SK-N-SH (cell line): Measurements from ENCODE around the gene SORBS2. TPM values are rescaled to one million over a fixed set of nuclear protein-coding genes. Genes with fewer than 3 reads are reported as not detected.

Experiments used
- CTCF ChIA-PET: fragments of 300-600, 350-600 bp; formaldehyde crosslinking; extraction: SDS; loops from one replicate; lab custom pipeline; 2021; lab: Yijun Ruan, JAX
- POLR2A ChIA-PET: fragments of 350-600 bp; sonication (Branson Sonifier 250); formaldehyde crosslinking; extraction: SDS; loops from one replicate; lab custom pipeline; 2020; ENCODE audit warnings: antibody characterized with exemption, inconsistent platforms; lab: Yijun Ruan, JAX
- DNase-seq: peaks from one replicate; pipeline ENCODE4 v3.0.0; 2012
- H2AFZ ChIP-seq: fragments of 200-600 bp; sonication (generic); 2 replicates; pipeline ENCODE4 v1.8.1; 2016; ENCODE audit warnings: antibody characterized with exemption, mild to moderate bottlenecking, low read depth
- H3F3A ChIP-seq: fragments of 200-600 bp; sonication (generic); replicated peaks from 2 replicates; pipeline ENCODE3; 2016; ENCODE audit warnings: antibody characterized with exemption, mild to moderate bottlenecking; ENCODE audit not compliant: insufficient read depth
- H3K27ac ChIP-seq, 2 experiments: fragments of 200-500 bp in 1 of 2; fragments of 200-600 bp in 1 of 2; sonication (Bioruptor generic) in 1 of 2; sonication (generic), shearing (Covaris generic) in 1 of 2; 2 replicates each; pipeline versions ENCODE4 v1.5.1 to v1.6.1; 2014 to 2016; ENCODE audit warnings: low read depth in 2 of 2, inconsistent platforms in 1 of 2, low read length in 1 of 2, mild to moderate bottlenecking in 1 of 2, mixed read lengths in 1 of 2
- H3K27me3 ChIP-seq: fragments of 200-600 bp; sonication (generic), shearing (Covaris generic); 2 replicates; pipeline ENCODE4 v1.6.1; 2016; ENCODE audit warnings: mixed run types; ENCODE audit not compliant: insufficient read depth
- H3K36me3 ChIP-seq, 2 experiments: fragments of 200-500 bp in 1 of 2; fragments of 200-600 bp in 1 of 2; sonication (Bioruptor generic) in 1 of 2; sonication (generic) in 1 of 2; replicated peaks in 1 of 2; 2 replicates each; pipeline versions ENCODE3 to v1.5.1; 2014 to 2016; ENCODE audit warnings: low read length in 1 of 2, mild to moderate bottlenecking in 1 of 2; ENCODE audit not compliant: insufficient read depth in 2 of 2, control insufficient read depth in 1 of 2
- H3K4me1 ChIP-seq, 2 experiments: fragments of 200-500 bp in 1 of 2; fragments of 200-600 bp in 1 of 2; sonication (Bioruptor generic) in 1 of 2; sonication (generic), shearing (Covaris generic) in 1 of 2; 2 replicates each; pipeline versions ENCODE4 v1.5.1 to v1.6.1; 2014 to 2016; ENCODE audit warnings: low read depth in 1 of 2, low read length in 1 of 2, mixed run types in 1 of 2; ENCODE audit not compliant: insufficient read depth in 2 of 2, control insufficient read depth in 1 of 2
- H3K4me2 ChIP-seq: fragments of 200-600 bp; sonication (generic), shearing (Covaris generic); 2 replicates; pipeline ENCODE4 v1.6.1; 2017; ENCODE audit warnings: mixed run types
- H3K4me3 ChIP-seq, 2 experiments: fragments of 200-500 bp in 1 of 2; fragments of 200-600 bp in 1 of 2; sonication (Bioruptor generic) in 1 of 2; sonication (generic), shearing (Covaris generic) in 1 of 2; 2 replicates each; pipeline versions ENCODE4 v1.5.1 to v1.8.1; 2014 to 2016; ENCODE audit warnings: low read depth in 2 of 2, inconsistent platforms in 1 of 2, low read length in 1 of 2, mild to moderate bottlenecking in 1 of 2, mixed read lengths in 1 of 2, moderate library complexity in 1 of 2
- H3K79me2 ChIP-seq: fragments of 200-600 bp; sonication (generic); 2 replicates; pipeline ENCODE4 v1.8.1; 2017; ENCODE audit warnings: mild to moderate bottlenecking; ENCODE audit not compliant: insufficient read depth
- H3K9ac ChIP-seq: fragments of 200-600 bp; sonication (generic); 2 replicates; pipeline ENCODE4 v1.6.1; 2017; ENCODE audit warnings: mixed run types
- H3K9me2 ChIP-seq: fragments of 200-600 bp; sonication (generic); 2 replicates; pipeline ENCODE4 v1.6.1; 2017; ENCODE audit warnings: mixed run types
- H3K9me3 ChIP-seq: fragments of 200-600 bp; sonication (generic); 2 replicates; pipeline ENCODE4 v1.6.1; 2017; ENCODE audit warnings: mixed run types, mild to moderate bottlenecking, moderate library complexity
- H4K20me1 ChIP-seq: fragments of 200-600 bp; sonication (generic); 2 replicates; pipeline ENCODE4 v1.6.1; 2017; ENCODE audit warnings: mild to moderate bottlenecking, mixed run types; ENCODE audit not compliant: insufficient read depth
- CHD2 ChIP-seq: fragments of 150-350 bp; IDR thresholded peaks from 2 replicates; pipeline ENCODE4 v1.6.1; 2018; ENCODE audit warnings: low read length; ENCODE audit not compliant: partially characterized antibody
- ELF1 ChIP-seq: IDR thresholded peaks from 2 replicates; pipeline ENCODE4 v1.4.0; 2012
- EP300 ChIP-seq, 2 experiments: IDR thresholded peaks; 2 replicates each; pipeline versions ENCODE4 v1.4.0 to v1.6.1; 2012; ENCODE audit warnings: borderline replicate concordance in 1 of 2, low read depth in 1 of 2, low read length in 1 of 2
- EZH2phosphoT487 ChIP-seq: fragments of 200-600 bp; sonication (generic); IDR thresholded peaks from 2 replicates; pipeline ENCODE4 v1.6.1; 2017; ENCODE audit warnings: low read depth, mixed run types, mild to moderate bottlenecking, antibody characterized with exemption, moderate library complexity, borderline replicate concordance
- FOXM1 ChIP-seq: IDR thresholded peaks from 2 replicates; pipeline ENCODE4 v1.4.0; 2012; ENCODE audit warnings: low read depth, mild to moderate bottlenecking
- GABPA ChIP-seq: IDR thresholded peaks from 2 replicates; pipeline ENCODE4 v1.4.0; 2012; ENCODE audit warnings: low read depth, mild to moderate bottlenecking
- GATA2 ChIP-seq: sonication (generic); formaldehyde crosslinking; IDR thresholded peaks from 2 replicates; pipeline ENCODE4 v1.5.0; 2020; ENCODE audit warnings: mild to moderate bottlenecking, missing genetic modification reagents
- JUND ChIP-seq: IDR thresholded peaks from 2 replicates; pipeline ENCODE4 v1.4.0; 2012
- MXI1 ChIP-seq: IDR thresholded peaks from 2 replicates; pipeline ENCODE4 v1.6.1; 2012; ENCODE audit warnings: mild to moderate bottlenecking, low read depth, low read length, improper control_type of control experiment
- NFIC ChIP-seq: IDR thresholded peaks from 2 replicates; pipeline ENCODE4 v1.4.0; 2012; ENCODE audit warnings: borderline replicate concordance
- POLR2AphosphoS5 ChIP-seq: IDR thresholded peaks from 2 replicates; pipeline ENCODE4 v1.6.1; 2012; ENCODE audit warnings: low read depth, low read length
- RXRA ChIP-seq: IDR thresholded peaks from 2 replicates; pipeline ENCODE4 v1.4.0; 2012; ENCODE audit warnings: low read depth, mild to moderate bottlenecking, borderline replicate concordance
- SIN3A ChIP-seq: IDR thresholded peaks from 2 replicates; pipeline ENCODE4 v1.6.1; 2012; ENCODE audit warnings: low read depth, mild to moderate bottlenecking, low read length, moderate library complexity, borderline replicate concordance
- SMC3 ChIP-seq: IDR thresholded peaks from 2 replicates; pipeline ENCODE4 v1.6.1; 2012; ENCODE audit warnings: low read depth, low read length, improper control_type of control experiment
- TAF1 ChIP-seq: IDR thresholded peaks from 2 replicates; pipeline ENCODE4 v1.6.1; 2012; ENCODE audit warnings: low read depth, mild to moderate bottlenecking, low read length, moderate library complexity, borderline replicate concordance
- YY1 ChIP-seq: IDR thresholded peaks from 2 replicates; pipeline ENCODE4 v1.4.0; 2012; ENCODE audit warnings: low read depth, mild to moderate bottlenecking
- WGBS: methylation state at CpG from one replicate; pipeline ENCODE4 v1.1.6; 2017; ENCODE audit warnings: low lambda C conversion rate; 5-methylcytosine and 5-hydroxymethylcytosine counted together
- polyA plus RNA-seq, 3 experiments: library from polyadenylated mRNA; depleted of rRNA; stranded (reverse); fragments of >200 nt; gene quantifications; 2 replicates each; pipeline ENCODE4 v1.2.3, GENCODE V29; 2012
- TF ChIP-seq, protein P1 (sequence below): IDR thresholded peaks from 2 replicates; pipeline ENCODE4 v1.4.0; 2012; ENCODE audit warnings: low read depth, borderline replicate concordance
- TF ChIP-seq, protein P2 (sequence below): IDR thresholded peaks from 2 replicates; pipeline ENCODE4; 2012
- TF ChIP-seq, protein P3 (sequence below): fragments of 150-350 bp; IDR thresholded peaks from 2 replicates; pipeline ENCODE4 v1.6.1; 2016; ENCODE audit warnings: mild to moderate bottlenecking, low read depth, low read length
- TF ChIP-seq, protein P4 (sequence below): IDR thresholded peaks from 2 replicates; pipeline ENCODE4 v1.4.0; 2012; ENCODE audit warnings: low read depth, borderline replicate concordance
- TF ChIP-seq, protein P5 (sequence below): fragments of 150-350 bp; IDR thresholded peaks from 2 replicates; pipeline ENCODE4 v1.6.1; 2017; ENCODE audit warnings: antibody characterized with exemption, low read length, low read depth, borderline replicate concordance
- TF ChIP-seq, protein P6 (sequence below): IDR thresholded peaks from 2 replicates; pipeline ENCODE4 v1.4.0; 2012; ENCODE audit warnings: low read depth

Gene SORBS2
- polyA plus RNA-seq, 1 of the 3 experiments (the other 2 are of a cell fraction): 2.5 TPM

DNA sequence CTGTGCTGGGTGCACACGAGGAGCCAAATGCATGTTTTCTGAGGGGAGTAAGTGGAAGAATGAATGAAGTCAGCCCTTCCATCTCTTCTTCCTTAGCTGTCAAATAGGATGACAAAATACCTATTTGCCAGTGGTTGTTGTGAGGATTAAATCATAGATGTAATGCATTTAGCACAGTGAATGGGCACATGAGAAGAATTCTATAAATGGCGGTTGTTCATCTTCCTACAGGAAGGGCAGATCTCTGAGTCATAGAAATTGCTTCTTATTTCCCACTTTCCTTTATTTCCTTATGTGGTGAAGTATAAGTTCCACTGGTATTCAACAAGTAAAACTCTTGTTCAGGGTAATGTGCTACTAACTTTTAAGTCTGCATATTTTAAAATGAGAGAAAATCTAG is 83.1 kb downstream of the SORBS2 start:
- TF ChIP-seq, protein P1, sequence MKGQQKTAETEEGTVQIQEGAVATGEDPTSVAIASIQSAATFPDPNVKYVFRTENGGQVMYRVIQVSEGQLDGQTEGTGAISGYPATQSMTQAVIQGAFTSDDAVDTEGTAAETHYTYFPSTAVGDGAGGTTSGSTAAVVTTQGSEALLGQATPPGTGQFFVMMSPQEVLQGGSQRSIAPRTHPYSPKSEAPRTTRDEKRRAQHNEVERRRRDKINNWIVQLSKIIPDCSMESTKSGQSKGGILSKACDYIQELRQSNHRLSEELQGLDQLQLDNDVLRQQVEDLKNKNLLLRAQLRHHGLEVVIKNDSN: no peak
- TF ChIP-seq TAF1 (no peak), YY1 (no peak), GATA2 (CRISPR knock-in tag) (no peak), EP300 (IDR thresholded peaks at IDR 0.05; ENCODE audit: borderline replicate concordance in 1 of 2, low read depth in 1 of 2, low read length in 1 of 2) (no peak), JUND (no peak), ELF1 (no peak), FOXM1 (no peak)
- TF ChIP-seq, protein P2, sequence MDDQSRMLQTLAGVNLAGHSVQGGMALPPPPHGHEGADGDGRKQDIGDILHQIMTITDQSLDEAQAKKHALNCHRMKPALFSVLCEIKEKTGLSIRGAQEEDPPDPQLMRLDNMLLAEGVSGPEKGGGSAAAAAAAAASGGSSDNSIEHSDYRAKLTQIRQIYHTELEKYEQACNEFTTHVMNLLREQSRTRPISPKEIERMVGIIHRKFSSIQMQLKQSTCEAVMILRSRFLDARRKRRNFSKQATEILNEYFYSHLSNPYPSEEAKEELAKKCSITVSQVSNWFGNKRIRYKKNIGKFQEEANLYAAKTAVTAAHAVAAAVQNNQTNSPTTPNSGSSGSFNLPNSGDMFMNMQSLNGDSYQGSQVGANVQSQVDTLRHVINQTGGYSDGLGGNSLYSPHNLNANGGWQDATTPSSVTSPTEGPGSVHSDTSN: no peak
- TF ChIP-seq, protein P3, sequence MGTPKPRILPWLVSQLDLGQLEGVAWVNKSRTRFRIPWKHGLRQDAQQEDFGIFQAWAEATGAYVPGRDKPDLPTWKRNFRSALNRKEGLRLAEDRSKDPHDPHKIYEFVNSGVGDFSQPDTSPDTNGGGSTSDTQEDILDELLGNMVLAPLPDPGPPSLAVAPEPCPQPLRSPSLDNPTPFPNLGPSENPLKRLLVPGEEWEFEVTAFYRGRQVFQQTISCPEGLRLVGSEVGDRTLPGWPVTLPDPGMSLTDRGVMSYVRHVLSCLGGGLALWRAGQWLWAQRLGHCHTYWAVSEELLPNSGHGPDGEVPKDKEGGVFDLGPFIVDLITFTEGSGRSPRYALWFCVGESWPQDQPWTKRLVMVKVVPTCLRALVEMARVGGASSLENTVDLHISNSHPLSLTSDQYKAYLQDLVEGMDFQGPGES: no peak
- TF ChIP-seq, protein P4, sequence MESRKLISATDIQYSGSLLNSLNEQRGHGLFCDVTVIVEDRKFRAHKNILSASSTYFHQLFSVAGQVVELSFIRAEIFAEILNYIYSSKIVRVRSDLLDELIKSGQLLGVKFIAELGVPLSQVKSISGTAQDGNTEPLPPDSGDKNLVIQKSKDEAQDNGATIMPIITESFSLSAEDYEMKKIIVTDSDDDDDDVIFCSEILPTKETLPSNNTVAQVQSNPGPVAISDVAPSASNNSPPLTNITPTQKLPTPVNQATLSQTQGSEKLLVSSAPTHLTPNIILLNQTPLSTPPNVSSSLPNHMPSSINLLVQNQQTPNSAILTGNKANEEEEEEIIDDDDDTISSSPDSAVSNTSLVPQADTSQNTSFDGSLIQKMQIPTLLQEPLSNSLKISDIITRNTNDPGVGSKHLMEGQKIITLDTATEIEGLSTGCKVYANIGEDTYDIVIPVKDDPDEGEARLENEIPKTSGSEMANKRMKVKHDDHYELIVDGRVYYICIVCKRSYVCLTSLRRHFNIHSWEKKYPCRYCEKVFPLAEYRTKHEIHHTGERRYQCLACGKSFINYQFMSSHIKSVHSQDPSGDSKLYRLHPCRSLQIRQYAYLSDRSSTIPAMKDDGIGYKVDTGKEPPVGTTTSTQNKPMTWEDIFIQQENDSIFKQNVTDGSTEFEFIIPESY: no peak
- TF ChIP-seq, all 33 proteins: peak for 0
- no peaks in the 10 kb centered on the region for H3K36me3 ChIP-seq
- H2AFZ ChIP-seq: no peak overlapping the region
- DNase-seq: no peak
- H3K79me2 ChIP-seq: no peaks in the 10 kb centered on the region
- H3K9ac ChIP-seq: no peak overlapping the region
- H3K4me3 ChIP-seq: no peak overlapping the region
- no peaks in the 10 kb centered on the region for H3K27me3 ChIP-seq
- CTCF ChIA-PET: no interaction called here
- 76% methylated on average over 2 of the region's 2 CpGs for WGBS
- POLR2A ChIA-PET: no interaction called here
- H3K9me3 ChIP-seq: no peaks in the 10 kb centered on the region
- no peak overlapping the region; a peak in 1 of 4 replicates for H3K27ac ChIP-seq
- H3K4me2 ChIP-seq: no peak overlapping the region
- peaks cover 4% of the 10 kb centered on the region for H3F3A ChIP-seq
- H4K20me1 ChIP-seq: no peaks in the 10 kb centered on the region
- peaks cover 0 to 11% of the 10 kb centered on the region in 2 experiments; a peak in 2 of 4 replicates for H3K4me1 ChIP-seq
- no peaks in the 10 kb centered on the region for H3K9me2 ChIP-seq

DNA sequence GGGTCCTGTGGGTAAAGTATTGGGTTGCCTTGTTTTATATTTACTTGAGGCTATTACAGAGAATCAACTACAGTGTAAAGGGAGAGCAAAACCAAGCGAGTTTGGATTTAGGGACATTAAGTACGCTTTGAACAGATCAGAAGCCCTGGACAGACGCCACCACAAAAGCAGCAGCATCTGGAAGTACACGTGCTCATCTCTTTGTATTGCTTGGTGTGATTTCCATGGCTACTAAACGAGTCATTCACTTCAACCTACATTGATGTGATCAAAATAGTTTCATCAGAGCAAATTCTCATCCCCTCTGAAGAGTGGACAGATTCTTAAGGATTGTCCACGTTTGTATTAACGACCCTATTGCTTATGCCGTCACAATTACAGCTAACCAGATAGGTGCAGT is 85.1 kb downstream of the SORBS2 start:
- Histone ChIP-seq H2AFZ (no peak overlapping the region), H3K4me3 (no peak overlapping the region), H3K9ac (no peak overlapping the region), H3K9me3 (no peaks in the 10 kb centered on the region), H3K27ac (no peak overlapping the region), H4K20me1 (no peaks in the 10 kb centered on the region), H3K4me2 (no peak overlapping the region), H3K79me2 (no peaks in the 10 kb centered on the region), H3K27me3 (no peaks in the 10 kb centered on the region), H3K9me2 (no peaks in the 10 kb centered on the region), H3F3A (peaks cover 4% of the 10 kb centered on the region), H3K36me3 (no peaks in the 10 kb centered on the region), H3K4me1 (peaks cover 0 to 11% of the 10 kb centered on the region in 2 experiments; a peak in 2 of 4 replicates)
- TF ChIP-seq SIN3A (no peak), RXRA (no peak), NFIC (no peak), JUND (no peak), MXI1 (no peak), CHD2 (no peak), POLR2AphosphoS5 (no peak), GABPA (no peak), EZH2phosphoT487 (no peak), SMC3 (no peak)
- TF ChIP-seq, protein P5, sequence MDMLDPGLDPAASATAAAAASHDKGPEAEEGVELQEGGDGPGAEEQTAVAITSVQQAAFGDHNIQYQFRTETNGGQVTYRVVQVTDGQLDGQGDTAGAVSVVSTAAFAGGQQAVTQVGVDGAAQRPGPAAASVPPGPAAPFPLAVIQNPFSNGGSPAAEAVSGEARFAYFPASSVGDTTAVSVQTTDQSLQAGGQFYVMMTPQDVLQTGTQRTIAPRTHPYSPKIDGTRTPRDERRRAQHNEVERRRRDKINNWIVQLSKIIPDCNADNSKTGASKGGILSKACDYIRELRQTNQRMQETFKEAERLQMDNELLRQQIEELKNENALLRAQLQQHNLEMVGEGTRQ: no peak
- TF ChIP-seq, protein P6, sequence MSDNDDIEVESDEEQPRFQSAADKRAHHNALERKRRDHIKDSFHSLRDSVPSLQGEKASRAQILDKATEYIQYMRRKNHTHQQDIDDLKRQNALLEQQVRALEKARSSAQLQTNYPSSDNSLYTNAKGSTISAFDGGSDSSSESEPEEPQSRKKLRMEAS: no peak
- 64% methylated on average over 8 of the region's 8 CpGs for WGBS
- ChIA-PET CTCF (interaction anchor here (1.1 to 1.3 kb wide), 2 partner anchors 14 to 52 kb away, joined by 3 read pairs; no protein-coding TSS in a partner anchor), POLR2A (no interaction called here)
- no peak for DNase-seq
